Pancreas (tissue), 10 donors: ENCODE data around the gene AJAP1. TPM values are rescaled to one million over a fixed set of nuclear protein-coding genes. Genes with fewer than 3 reads are reported as not detected.

Source experiments
- ATAC-seq, 4 donors: fragments of 200-7000 bp; cut with Tn5 transposase; one replicate each; pipeline versions ENCODE4 v1.8.0 to v1.9.1; 2020; ENCODE audit warnings: mild to moderate bottlenecking in 4 of 4, moderate library complexity in 4 of 4
- DNase-seq, 6 donors: peaks; one replicate each; pipeline ENCODE4 v3.0.0-alpha.2; 2020
- FAIRE-seq: peaks from 2 replicates; lab custom pipeline; 2012; peaks lifted over from hg19 to GRCh38; lab: Jason Lieb, UNC
- H3K27ac ChIP-seq, 4 donors: fragments of 200-600 bp; sonication (generic); 1 replicate in 3 of 4; 2 replicates in 1 of 4; pipeline versions ENCODE4 v1.5.0 to v1.8.0; 2020
- H3K27me3 ChIP-seq, 4 donors: fragments of 200-600 bp; one replicate each; pipeline ENCODE4 v1.8.0; 2021
- H3K36me3 ChIP-seq, 3 donors: fragments of 200-600 bp; sonication (generic) in 1 of 3; one replicate each; pipeline versions ENCODE4 v1.5.0 to v1.8.0; 2020 to 2021
- H3K4me1 ChIP-seq, 3 donors: fragments of 200-600 bp; one replicate each; pipeline ENCODE4 v1.8.0; 2021
- H3K4me3 ChIP-seq, 4 donors: fragments of 200-600 bp; sonication (generic) in 2 of 4; one replicate each; pipeline versions ENCODE4 v1.5.0 to v1.8.0; 2020 to 2021
- H3K9me3 ChIP-seq, 4 donors: fragments of 200-600 bp; one replicate each; pipeline ENCODE4 v1.8.0; 2021
- CTCF ChIP-seq, 4 donors: fragments of 200-600 bp; sonication (generic) in 3 of 4; IDR thresholded peaks; one replicate each; pipeline versions ENCODE4 v1.5.0 to v1.8.0; 2021; ENCODE audit warnings: antibody characterized with exemption in 4 of 4
- WGBS, 2 donors: extraction: QIAGEN DNeasy Blood & Tissue Kit; methylation state at CpG; one replicate each; pipeline ENCODE4 v1.1.7; 2013; 5-methylcytosine and 5-hydroxymethylcytosine counted together
- intact Hi-C, 3 donors: fragments of 100-400 bp; cut with DNase I; formaldehyde crosslinking; loops; one replicate each; pipeline versions ENCODE4 v1.11.1 to v1.14.2; 2022
- polyA plus RNA-seq, 2 donors: library from polyadenylated mRNA; stranded (reverse); fragments of 200-250 nt; gene quantifications; one replicate each; pipeline ENCODE4 v1.2.3, GENCODE V29; 2013
- total RNA-seq, 6 donors: library from RNA; stranded (reverse); fragmentation: NEBNext Ultra II Directional in 4 of 6; extraction: Animal tissue kit (Norgen Biotek cat#: 25700) in 4 of 6; gene quantifications; one replicate each; pipeline versions ENCODE4 v1.2.1 to v1.2.4, GENCODE V29; 2021 to 2023
- donor health status: healthy with polysubstance abuse.
- donor health status: DM: no; HTN: no; CAD: no; lungs with moderate emphysema.
- donor health status: DM: no; HTN: no; CAD: no.
- donor health status: control.
- donor health status: control.
- donor health status: Bipolar disorder and iron deficiency.
- donor health status: DM: yes; HTN: yes; CAD: no.
- donor health status: DM: no; HTN: no; CAD: no.
- donor health status: DM: no; HTN: no; CAD: no.
- donor health status: DM: yes; HTN: yes; CAD: no.

Gene AJAP1
- total and polyA plus RNA-seq, 8 donors, result 0.38 to 4.3 (median 2.2) TPM

GRCh38 chr1:4728319-4729089 lies 74.1 kb downstream of the AJAP1 start:
- FAIRE-seq (no peak), ATAC-seq (no peak), DNase-seq (no peak)
- 58 to 61% methylated on average over 19 of the region's 19 CpGs for WGBS, 2 donors
- Histone ChIP-seq H3K9me3 (no peaks in the 10 kb centered on the region), H3K36me3 (no peaks in the 10 kb centered on the region), H3K4me1 (no peaks in the 10 kb centered on the region), H3K27ac (no peak overlapping the region), H3K27me3 (no peaks in the 10 kb centered on the region), H3K4me3 (no peak overlapping the region)
- TF ChIP-seq CTCF (IDR thresholded peaks at IDR 0.05), result no peak
- intact Hi-C loops, result no loop called here

DNA sequence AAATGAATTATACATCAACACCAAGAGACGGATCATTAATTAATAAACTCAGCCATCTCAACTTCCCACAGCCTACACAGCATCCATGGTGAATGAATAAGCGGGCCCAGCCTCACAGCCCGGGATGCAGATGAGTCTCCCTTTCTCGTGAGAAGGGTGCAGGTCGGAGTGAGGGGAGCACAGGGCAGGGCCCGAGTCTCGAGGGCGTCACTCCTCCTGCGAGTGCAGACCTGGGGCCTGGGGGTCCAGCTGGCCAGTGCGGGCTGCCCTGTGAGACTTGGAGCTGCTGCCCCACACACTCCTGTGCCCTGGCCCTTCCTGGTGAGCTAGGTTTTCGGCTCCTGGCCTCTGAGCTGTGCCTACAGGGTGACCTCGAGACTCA lies 74.7 kb downstream of the AJAP1 start:
- Histone ChIP-seq H3K4me1 (no peaks in the 10 kb centered on the region), H3K27ac (no peak overlapping the region), H3K36me3 (no peaks in the 10 kb centered on the region), H3K4me3 (no peak overlapping the region), H3K27me3 (no peaks in the 10 kb centered on the region), H3K9me3 (no peaks in the 10 kb centered on the region)
- DNase-seq, result no peak
- intact Hi-C loops, result no loop called here
- ATAC-seq, result no peak
- WGBS, 2 donors, result 66 to 72% methylated on average over 12 of the region's 12 CpGs
- FAIRE-seq, result no peak
- no peak for TF ChIP-seq CTCF (IDR thresholded peaks at IDR 0.05)

- no peak overlapping the region for H3K4me3 ChIP-seq
- intact Hi-C loops, result no loop called here
- no peaks in the 10 kb centered on the region for H3K27me3 ChIP-seq
- no peak for DNase-seq
- H3K9me3 ChIP-seq, result no peaks in the 10 kb centered on the region
- ATAC-seq, result no peak
- no peaks in the 10 kb centered on the region for H3K4me1 ChIP-seq
- no peak for FAIRE-seq
- H3K36me3 ChIP-seq, result no peaks in the 10 kb centered on the region
- no peak overlapping the region for H3K27ac ChIP-seq
- 44 to 54% methylated on average over 12 of the region's 12 CpGs for WGBS, 2 donors
- TF ChIP-seq CTCF (IDR thresholded peaks at IDR 0.05), result no peak
Observed at GRCh38 chr1:4730078-4730477, 75.7 kb downstream of the AJAP1 start.

DNA sequence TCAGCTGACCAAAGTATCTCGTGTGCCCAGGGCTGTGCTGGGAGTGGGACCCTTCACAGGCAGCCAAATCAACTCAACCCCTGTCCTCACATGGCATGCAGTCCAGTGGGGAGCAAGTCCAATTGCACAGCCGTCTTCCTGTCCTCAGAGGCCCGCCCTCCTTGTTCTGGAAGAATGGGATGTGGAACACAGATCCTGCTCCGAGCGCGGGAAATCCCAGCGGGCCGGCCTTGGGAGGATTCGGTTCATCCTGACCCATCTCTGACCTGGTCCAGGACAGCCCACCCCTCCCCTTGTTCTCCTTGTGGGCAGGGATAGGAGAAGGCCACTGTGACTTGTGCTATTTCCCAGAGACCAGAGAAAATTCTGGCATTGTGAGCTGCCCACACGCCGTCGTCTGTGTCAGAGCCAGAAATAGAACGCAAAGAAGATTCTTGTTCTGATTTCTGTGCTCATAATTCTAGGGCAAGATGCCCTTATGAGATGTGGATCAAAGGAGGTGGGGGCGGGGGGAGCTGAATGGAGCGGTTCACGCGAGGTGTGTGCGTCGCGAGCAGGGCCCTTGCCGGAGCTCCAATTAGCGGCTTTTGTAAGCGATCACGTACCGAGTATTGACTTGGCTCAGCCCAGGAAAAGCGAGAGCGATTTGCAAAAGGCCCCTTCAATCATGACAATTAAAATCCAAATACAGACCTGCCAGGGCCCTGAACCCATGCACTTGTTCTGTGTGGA lies 79.2 kb downstream of the AJAP1 start:
- H3K9me3 ChIP-seq, result no peaks in the 10 kb centered on the region
- no peak for TF ChIP-seq CTCF (IDR thresholded peaks at IDR 0.05)
- H3K4me1 ChIP-seq, result no peaks in the 10 kb centered on the region
- H3K36me3 ChIP-seq, result no peaks in the 10 kb centered on the region
- H3K27me3 ChIP-seq, result no peaks in the 10 kb centered on the region
- no peak overlapping the region for H3K27ac ChIP-seq
- FAIRE-seq (no peak), ATAC-seq (no peak), DNase-seq (no peak)
- H3K4me3 ChIP-seq, result no peak overlapping the region
- intact Hi-C loops, result no loop called here
- WGBS, 2 donors, result 71 to 78% methylated on average over 27 of the region's 27 CpGs

- no peak overlapping the region for H3K27ac ChIP-seq
- DNase-seq, result no peak
- no peak for ATAC-seq
- intact Hi-C loops, result no loop called here
- no peaks in the 10 kb centered on the region for H3K27me3 ChIP-seq
- no peaks in the 10 kb centered on the region for H3K9me3 ChIP-seq
- no peak overlapping the region for H3K4me3 ChIP-seq
- H3K36me3 ChIP-seq, result no peaks in the 10 kb centered on the region
- no peaks in the 10 kb centered on the region for H3K4me1 ChIP-seq
- FAIRE-seq, result no peak
- 67 to 80% methylated on average over 6 of the region's 6 CpGs for WGBS, 2 donors
- no peak for TF ChIP-seq CTCF (IDR thresholded peaks at IDR 0.05)
Observed at GRCh38 chr1:4734219-4734618, 79.8 kb downstream of the AJAP1 start.
